GM20431 (cell line): Measurements from ENCODE around the gene KCNT2.

Experiments
- in situ Hi-C: fragments of 300-500 bp; cut with MseI, MboI; formaldehyde crosslinking; loops from one replicate; pipeline ENCODE4 v1.15.0; 2020; ENCODE audit warnings: low sequenced_read_pairs; ENCODE audit not compliant: unreplicated experiment

Gene KCNT2

DNA sequence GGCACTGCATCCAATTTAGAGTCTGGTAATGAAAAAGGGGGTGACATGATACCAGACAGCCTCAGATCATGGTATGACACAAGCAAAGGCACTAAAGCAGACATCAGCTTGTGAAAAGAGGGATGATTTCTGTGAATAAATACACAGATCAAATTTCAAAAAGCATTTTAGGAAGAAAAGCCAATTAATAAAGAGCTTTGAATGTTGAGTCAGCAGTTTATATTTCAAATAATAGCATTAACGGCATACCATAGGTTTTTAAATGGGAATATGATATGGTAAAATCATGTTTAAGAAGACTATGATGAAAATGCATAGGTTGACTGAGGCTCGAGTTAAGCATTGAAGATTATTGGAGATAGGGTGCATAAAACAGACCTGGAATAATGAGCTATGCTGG lies 13.5 kb downstream of the KCNT2 start:
- in situ Hi-C loops: no loop called here

DNA sequence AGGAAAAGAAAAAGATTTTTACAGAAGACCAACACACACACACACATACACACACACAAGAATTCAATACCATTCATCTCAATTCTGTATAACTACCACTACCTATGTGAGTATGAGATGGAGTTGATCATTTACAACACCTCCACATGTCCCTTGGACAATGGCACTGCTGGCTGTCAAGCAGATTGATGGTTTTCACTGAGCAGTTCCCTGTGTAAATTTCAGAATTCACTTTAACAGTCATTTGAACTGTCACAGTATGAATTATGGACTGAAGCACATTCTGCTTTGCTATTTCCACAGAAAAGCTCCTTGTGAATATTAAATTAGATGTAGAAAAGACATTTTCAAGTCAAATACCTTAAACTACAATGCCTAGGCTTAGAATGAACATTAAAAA lies 14.3 kb downstream of the KCNT2 start:
- in situ Hi-C loops: no loop called here

DNA sequence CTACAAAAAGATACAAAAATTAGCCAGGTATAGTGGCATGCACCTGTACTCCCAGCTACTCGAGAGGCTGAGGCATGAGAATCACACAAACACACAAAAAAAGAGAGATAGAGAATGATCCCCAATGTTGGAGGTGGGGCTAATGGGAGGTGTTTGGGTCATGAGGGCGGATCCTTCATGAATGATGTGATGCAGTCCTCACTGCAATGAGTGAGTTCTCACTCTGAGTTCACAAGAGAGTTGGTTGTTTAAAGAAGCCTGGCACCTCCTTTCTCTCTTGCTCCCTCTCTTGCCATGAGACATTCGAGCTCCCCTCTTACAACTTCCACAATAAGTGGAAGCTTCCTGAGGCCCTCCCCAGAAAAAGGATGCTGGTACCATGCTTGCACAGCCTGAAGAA lies 17.3 kb downstream of the KCNT2 start:
- in situ Hi-C loops: no loop called here

DNA sequence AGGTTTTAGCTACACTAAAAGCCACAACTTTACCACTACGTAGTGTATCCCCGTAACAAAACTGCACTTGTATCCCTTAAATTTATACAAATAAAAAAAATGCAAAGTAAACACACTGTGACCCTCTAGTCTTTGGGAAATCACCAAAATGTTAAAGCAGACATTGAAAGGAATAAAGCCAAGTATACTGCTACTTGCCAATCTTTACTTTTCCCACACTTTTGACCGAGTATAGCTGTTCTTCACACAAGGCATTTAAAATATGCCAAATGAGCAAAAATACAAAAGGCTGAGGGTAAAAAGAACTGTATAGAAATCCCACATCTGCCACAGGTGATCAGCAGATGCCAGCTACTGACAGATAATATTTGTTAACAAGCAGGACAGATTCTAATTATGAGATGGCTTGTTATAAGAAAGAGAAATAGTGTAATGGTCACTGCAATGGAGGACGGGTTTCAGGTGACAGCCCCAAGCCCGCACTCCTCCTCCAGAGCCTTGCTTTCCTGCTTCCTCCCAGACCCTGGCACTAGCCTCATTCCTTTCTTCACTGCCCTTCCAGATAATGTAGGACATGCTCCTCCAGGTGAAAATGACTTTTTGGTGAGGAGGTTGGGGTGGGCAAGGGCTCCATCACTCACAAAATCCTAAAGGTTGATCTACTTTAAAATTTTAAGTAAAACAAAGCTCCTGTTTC lies 18.1 kb downstream of the KCNT2 start:
- in situ Hi-C loops: no loop called here

DNA sequence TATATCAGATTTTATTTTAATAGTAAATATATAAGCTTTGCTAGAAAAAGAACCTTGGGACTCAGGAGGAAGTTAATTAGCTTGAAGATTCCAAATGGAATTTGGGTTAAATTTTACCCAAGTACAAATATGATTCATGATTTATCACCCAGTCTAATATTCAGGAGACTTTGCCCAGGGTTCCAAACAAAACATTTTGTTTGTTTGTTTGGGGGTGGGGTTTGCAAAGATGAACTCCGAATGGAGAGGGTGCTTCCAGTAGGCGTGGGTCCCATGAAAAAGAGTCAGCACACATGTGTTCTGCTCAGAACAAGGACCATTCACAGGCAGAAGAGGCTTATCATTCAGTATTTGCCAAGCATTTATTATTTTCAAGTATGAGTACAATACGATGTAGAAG lies 23.5 kb downstream of the KCNT2 start:
- in situ Hi-C loops: no loop called here

DNA sequence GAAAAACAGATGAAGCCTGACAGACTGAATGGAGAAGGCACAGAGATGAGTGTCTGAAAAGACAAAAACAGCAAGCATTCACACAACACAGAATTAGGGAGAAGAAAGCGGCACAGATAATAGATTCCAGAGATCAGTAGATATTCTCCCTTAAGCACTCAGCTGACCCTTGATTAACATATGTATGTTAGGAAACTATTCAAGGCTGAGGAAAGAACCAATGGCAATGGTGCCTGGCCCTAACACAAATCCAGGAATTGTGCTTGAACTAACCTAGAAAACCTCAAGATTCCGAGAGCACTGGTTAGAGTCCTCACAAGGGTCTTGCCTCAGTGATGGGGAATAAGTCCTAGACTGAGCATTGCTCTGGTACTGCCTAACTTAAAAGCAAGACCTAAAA lies 30.9 kb downstream of the KCNT2 start:
- in situ Hi-C loops: no loop called here

DNA sequence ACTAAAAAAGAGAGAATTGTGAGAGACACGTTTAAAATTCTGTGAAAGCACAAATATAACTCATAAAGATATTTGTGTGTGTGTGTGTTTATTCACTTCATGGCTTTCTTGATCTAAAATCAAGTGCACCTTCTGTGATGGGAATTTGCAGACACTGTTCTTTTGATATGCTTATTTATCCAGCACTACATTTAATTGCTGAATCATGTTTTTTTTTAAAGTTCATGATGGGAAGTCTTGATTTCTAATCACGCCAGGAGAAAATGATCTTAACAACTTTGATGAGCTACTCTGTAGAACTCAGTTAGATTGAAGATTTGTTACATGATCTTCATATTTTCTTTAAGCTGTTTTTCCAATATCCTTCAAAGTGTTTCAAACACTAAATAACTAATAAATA lies 35.0 kb downstream of the KCNT2 start:
- in situ Hi-C loops: no loop called here

DNA sequence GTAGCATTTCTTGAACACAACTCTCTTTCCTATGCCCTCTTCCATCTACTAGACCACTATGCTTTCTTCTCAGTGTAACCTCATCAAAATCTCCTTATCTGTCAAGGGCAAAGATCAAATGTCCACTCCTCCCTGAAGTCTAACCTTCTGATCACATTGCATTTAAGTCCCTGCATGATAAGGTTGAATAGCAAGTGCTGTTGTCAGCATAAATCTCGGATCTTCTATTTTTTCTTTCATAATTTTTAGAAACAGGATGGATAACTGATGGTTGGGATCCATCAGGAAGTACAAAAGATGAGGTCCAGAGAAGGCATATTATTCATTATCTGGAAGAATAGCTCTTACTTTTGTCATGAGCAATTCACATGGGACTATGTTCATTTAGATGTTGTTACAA lies 41.0 kb downstream of the KCNT2 start:
- in situ Hi-C loops: no loop called here

DNA sequence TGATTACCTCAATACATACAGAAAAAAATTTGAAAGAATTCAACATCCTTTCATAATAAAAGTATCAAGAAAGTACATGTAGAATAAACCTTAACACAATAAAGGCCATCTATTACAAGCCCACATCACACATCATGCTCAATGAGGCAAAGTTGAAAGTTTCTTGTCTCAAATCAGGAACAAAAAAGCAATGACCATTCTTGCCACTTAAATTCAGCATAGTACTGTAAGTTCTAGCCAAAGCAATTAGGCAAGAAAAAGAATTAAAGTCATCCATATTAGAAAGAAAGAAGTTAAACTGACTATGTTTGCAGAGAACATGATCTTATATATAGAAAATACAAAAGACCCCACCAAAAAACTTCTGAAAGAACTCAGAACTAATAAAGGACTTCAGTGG lies 44.5 kb downstream of the KCNT2 start:
- in situ Hi-C loops: no loop called here

DNA sequence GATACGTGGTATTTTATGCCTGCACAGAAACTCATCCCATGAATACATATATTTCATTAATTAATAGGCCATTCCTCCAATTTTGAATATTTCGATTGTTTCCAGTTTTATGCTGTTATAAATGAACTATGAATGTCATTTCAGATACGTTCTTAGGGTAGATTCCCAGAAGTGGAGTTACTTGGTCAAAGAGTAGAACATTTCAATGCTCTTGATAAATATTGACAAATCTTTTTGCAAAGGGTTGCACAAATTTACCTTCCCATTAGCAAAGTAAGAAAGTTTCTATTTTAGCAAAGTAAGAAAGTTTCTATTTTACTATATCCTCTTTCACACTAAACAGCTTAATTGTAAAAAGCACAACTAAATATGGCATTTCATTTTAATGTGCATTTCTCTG lies 48.9 kb downstream of the KCNT2 start:
- in situ Hi-C loops: no loop called here

DNA sequence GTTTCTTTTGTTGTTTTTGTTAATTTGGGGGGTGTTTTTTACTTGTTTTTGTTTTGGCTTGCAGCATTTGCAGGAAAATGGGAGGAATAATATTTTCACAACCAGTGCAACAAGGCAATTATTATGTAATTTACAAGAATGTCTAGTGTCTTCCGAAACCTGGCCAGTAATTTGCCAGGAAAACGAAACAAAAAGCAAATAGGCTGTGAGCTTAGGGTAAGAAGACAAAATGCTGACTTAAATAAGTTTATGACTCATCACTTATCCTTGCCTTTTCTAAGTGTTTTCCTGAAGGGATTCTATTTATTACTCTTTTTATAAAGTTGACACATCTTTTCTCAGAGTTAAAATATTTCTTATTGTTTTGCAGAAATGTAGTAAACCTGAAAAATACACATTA lies 49.8 kb downstream of the KCNT2 start:
- in situ Hi-C loops: no loop called here

DNA sequence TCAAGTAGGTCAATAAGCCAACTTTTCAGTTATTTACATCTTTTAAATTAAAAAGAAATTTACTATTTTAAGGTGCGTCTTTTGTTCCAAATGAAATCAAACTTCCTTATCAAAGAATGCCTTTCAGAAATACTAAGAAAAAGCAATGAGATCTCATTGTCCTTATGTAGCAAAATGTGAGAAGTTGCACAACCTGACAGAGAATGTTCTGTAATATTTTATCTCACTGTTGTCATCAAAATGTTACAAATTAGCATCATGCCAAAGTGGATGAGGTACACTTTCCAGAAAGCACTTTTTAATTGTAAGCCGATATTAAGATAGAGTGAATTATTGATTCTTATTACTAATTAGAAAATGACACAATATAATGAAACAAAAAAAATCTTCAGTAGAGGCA lies 50.4 kb downstream of the KCNT2 start:
- in situ Hi-C loops: no loop called here

DNA sequence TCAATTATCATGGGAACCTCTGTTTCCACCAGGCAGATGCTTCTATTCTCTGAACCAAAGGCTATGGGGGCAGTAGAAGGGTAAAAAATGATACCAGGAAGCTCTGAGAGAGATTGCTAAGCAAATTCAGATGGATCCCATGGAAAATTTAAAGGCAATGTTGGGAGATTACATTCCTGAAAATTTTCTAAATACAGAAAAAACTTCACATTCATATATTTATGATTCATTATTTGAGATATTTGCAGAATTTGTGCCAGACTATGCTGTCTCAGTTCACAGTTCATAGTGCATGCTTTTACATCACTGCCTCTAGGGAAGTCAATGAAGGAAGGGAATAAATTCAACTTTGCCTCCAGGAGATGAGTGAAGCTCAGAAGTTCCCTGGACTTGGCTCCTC lies 57.5 kb downstream of the KCNT2 start:
- in situ Hi-C loops: no loop called here

DNA sequence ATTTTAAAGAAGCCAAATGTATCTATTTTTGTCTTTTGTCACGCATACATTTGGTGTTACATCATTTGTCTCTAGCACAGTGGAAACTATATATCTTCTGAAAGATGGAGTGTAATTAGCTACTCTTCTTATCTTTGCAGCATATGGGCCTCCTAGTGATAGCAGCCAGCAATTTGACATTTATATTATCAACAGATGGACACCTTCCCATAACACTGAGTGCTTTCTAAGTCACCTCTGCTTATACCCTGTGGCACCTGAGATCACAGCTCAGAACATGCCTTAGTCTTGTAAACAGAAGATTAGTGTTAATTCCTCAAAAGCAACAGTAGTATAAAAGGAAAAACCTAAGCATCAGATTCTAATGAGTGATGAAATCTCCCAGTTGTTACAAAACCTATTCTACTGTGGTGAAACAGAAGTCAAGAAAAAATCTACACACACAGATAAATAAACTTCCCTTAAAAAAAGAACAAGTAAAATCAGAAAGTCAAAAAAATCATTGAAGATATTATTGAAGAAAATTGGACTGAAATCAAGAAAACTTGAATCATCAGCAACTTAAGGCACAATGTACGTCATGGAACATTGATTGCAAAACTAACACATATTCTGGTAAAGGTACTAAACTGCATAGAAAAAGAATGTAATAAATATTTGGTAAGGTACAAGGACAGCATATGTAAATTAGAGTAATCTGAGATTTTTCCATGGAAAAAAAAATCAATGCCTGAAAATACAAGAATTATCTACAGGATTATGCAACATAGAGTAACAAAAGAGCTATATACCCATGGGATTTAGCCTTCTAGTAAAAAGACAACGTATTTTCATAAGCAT lies 61.7 kb downstream of the KCNT2 start:
- in situ Hi-C loops: no loop called here

DNA sequence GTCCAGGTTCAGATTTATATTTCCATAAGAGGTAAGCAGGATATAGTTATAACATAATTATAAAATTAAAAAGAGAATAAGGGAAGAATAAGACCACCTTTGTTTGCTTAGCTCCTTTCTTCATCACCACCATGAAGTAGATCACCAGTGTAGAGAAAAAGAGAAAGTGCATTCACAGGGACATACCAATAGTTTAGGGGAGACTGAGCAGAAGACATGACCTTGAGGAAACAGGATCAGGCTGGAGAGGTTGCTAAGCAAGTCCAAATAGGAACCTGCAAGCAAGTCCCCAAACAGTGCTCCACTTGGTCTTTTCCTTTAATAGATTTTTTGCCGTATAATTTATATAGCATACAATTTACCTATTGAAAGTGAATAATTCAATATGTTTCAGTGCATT lies 63.0 kb downstream of the KCNT2 start:
- in situ Hi-C loops: no loop called here

DNA sequence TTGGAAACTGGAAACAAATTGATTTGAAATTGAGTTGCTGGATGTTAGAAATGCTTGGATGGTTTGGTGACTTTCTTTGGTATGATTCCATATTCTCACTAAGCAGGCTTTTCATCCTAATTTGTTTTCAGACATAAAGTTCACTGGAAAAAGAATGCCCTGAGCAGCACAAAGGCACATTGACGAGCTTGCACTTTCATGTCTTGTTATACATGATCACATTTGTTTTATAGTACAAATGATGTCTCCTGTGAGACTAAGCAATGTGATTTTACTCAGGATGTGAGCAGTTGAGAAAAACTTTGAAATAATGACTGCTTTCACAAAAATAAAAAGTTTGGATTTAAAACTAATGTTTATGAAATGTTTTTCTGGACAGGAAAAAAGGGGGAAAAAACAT lies 63.6 kb downstream of the KCNT2 start:
- in situ Hi-C loops: no loop called here

DNA sequence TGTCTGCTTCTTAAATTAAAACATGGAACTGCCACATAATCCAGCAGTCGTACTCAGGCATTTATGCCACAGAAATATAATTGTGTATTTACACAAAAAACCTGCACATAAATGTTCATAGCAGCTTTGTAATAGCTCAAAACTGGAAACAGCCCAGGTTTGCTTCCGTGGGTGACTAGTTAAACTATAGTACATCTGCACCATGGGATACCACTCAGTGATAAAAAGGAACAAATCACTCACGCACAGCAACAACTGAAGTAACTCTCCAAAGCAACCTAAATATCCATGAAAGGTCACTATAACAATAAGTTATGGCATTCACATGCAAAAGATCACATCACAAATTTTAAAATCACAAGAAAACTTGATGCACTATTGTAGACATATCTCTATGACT lies 64.4 kb downstream of the KCNT2 start:
- in situ Hi-C loops: no loop called here

DNA sequence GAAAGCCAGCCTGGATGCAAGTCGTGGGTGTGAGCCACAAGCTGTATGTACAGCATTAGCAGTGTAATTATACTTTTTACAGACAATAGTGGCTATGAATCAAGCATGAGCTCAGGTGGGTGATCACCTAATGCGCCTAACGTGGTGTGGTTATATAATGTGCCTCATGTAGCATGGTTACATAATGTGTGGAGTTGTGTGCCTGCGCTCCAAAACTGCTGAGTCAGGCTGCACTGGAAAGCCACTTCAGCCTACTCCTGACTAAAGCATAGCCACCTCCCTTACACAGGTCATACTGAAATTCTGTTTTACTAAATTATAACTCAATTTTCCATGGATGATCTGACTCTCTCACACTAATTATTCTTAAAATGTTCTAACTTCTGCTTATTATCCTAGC lies 69.8 kb downstream of the KCNT2 start:
- in situ Hi-C loops: no loop called here

DNA sequence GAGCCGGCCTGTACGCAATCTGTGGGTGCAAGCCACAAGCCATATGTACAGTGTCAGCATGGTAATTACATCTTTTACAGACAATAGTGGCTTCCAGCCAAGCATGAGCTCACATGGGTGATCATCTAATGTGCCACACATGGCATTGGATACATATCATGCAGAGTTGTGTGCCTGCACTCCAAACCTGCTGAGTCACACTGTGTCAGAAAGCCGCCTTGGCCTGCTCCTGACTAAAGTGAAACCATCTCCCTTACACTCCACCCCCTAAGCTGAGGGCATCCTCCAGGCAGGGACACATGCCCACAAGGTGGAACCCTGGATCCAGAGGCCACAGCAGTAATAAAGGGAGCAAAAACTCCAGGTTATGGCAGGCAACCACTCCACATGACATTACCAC lies 72.5 kb downstream of the KCNT2 start:
- in situ Hi-C loops: no loop called here

DNA sequence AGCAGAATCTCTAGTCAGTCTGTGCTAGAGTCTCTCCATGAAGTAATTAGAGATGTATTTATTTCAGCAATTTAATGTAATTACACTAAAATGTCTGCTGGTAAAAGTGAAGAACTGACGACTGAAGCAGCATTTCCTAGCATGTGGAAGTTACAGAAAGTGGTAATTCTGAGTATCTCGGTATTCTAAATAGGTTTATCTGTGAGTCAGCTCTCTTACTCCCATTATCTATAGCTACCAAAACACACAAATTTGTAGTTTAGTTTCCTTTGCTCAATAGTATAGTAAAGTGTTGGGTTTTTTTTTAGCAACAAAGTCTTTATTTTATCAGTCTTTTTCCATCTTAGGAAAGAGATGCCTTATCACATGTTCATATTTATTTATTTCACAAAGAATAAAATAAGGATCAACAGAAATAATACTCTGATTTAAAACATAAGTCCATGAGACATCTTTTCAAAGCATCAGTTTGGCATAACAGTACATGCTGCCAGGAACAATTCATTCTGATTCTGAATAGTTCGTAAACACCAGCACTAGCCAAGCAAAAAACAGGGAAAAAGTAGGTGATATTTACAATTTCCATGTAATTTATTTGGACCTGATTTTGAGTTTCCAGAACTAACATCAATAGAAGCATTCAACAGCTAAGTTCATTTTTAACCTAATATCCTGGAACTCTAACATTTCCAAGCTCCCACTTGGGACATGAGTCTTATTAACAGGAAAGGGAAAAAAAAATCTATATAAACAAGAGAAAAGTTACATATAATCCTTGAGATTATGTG lies 76.3 kb downstream of the KCNT2 start:
- in situ Hi-C loops: no loop called here

DNA sequence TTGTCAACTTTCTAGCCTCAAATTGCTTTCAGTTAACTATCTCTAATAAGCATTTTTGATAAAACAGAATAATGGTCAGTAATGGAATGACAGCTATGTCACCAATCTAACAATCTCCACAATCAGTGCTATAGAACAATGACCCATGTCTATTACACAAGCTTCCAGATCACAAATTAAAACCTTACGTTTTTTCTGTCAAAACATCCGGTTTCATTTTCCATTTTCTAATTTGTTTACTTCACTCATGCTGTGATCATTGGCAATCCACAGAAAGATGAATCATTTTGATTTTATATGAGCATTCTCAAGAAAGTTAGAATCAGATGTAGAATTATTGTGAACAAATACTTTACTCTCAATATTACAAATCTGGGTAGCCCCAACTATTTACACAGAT lies 80.3 kb downstream of the KCNT2 start:
- in situ Hi-C loops: no loop called here
